Cardiac atrium fibroblast (primary cell): ENCODE results near the gene PIH1D1. TPM values are rescaled to one million over a fixed set of nuclear protein-coding genes. Genes with fewer than 3 reads are reported as not detected.

Experiments
- total RNA-seq: library from RNA; depleted of rRNA; stranded (reverse); fragments of >200 nt; gene quantifications from 2 replicates; pipeline ENCODE4 v1.2.3, GENCODE V29; 2015

PIH1D1 gene
- 71.0 and 89.9 TPM in 2 replicates for total RNA-seq

DNA sequence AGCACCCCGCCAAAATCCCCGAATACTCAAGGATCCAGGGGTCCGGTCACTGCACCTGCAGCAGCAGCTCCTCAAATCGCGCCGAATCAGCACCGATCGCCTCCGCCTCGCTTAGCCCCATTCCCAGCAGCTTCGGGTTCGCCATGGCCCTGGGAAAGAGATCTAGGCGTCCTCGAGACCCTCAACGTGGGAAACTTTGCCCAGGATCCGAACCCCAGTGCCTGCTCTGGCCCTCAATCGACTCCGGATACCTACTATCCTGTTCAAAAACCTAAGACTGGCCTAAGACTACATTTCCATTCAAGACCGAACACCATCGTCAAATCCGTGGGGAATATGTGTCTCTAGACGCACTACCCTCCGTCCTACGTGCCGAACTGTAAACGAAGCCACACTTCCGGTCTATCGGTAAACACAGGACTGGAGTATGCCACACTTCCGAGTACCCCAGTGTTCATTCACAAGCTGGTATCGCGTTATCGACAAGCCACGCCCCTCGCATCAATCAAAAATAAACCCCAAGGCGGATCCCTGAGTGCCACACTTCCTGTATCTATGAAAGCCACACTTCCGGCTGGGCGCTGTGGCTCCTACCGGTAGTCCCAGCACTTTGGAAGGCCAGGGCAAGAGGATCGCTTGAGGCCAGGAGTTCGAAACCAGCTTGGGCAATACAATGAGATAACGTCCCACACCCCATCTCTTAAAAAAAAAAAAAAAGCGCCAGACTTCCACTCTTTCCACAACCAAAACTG, at the start of gene PIH1D1:
Gene PIH1D1 (minus strand): TSS at position 385 of the 752 bp plus-strand sequence. CDS start 240 bp downstream, at position 145.

DNA sequence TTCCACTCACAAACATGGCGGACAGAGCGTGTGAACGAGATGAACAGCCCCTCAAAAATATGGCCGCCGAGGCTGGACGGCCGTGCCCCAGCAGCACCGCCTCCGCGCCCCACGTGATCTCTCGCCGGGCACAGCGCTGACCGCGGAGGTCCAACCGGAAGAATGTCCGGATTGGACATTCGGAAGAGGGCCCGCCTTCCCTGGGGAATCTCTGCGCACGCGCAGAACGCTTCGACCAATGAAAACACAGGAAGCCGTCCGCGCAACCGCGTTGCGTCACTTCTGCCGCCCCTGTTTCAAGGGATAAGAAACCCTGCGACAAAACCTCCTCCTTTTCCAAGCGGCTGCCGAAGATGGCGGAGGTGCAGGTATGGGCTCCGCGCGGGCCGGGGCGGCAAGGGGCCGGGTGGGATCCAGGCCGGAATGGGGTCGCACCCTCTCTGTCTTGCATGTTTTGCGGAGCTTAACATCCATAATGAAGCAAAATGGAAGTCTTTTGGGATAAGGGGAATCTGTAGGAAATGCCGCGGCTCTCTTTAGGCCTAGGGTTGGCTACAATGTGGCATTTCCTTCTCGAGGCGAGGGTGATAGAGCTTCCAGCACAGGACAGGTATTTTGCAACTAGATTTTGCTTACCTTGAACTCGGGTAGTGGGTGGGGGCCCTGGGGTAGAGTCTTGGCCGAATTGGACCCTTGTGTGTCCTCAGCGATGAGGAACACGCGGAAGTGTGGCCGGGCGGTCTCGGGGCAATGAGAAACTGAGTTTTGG, 35.8 kb upstream of the PIH1D1 start, which contains the start of gene RPL13A:
Gene RPL13A (plus strand): TSS at position 332 of the 769 bp plus-strand sequence. CDS start 22 bp downstream, at position 354.

DNA sequence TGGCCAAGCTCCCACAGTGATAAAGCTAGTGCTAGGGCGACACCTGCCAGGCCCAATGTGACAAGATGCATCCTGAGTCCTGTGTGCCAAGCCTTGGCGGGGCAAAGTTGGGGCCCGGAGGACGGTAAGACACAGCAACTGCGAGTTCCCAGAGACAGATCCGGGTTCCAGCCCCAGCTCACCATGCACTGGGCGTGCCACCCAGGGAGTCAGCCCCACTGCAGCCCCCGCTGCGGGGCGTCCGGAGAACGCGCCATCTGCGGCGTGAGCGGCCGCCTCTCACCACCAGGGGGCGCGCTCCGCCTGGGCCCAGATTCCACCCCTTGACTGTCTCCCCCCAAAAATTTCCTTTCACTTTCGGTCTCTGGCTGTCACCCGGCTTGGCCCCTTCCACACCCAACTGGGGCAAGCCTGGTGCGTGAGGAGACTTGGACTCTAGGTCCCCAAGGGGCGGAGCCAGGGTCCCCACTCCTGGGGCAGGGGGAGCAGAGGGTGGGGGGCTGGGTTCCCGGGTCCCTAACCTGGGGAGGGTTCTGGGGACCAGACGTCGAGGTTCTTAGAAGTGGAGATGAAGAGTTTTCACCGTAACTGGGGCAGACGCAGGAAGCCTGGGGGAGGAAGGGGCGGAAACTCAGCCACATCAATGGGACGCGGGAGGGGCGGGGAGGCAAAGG, 22.4 kb upstream of the PIH1D1 start, which contains the start of gene FLT3LG:
Gene FLT3LG (plus strand): TSS at position 348 of the 674 bp plus-strand sequence. CDS start 425 bp downstream, outside the sequence.

DNA sequence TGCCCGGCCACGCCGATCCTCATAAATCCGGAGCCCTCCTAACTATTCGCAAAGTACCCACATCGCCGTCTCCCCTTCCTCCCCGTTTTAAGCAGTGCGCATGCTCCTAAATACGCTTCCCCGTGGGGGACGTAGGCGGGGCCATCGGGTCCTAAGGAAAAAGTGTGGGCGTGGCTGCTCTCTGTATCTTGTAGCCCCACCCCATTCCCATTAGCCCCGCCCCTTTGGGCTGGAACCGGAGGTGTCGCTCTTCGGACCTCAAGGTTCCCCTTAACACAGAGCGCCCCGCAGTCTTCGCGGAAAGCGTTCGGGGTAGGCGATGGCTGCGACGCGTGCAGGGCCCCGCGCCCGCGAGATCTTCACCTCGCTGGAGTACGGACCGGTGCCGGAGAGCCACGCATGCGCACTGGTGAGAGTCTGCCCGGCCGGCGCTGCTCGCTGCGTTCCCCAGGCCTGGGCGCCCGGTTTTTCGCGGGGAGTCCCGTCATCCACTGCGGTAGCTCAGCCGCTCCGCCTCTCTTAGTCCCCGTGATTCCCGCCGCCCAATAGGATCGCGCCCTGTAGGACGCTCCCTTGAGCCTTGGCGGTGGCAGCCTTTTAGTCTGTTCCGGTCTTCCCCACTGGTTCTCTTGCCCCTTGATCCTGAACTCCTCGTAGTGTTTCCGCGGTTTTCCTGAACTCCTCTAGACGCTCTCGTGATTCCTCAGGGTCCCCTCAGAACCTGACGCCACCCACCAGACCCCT, 1.6 kb upstream of the PIH1D1 start, which contains the start of gene ALDH16A1:
Gene ALDH16A1 (plus strand): TSS at position 213 of the 744 bp plus-strand sequence. CDS start 107 bp downstream, at position 320.

DNA sequence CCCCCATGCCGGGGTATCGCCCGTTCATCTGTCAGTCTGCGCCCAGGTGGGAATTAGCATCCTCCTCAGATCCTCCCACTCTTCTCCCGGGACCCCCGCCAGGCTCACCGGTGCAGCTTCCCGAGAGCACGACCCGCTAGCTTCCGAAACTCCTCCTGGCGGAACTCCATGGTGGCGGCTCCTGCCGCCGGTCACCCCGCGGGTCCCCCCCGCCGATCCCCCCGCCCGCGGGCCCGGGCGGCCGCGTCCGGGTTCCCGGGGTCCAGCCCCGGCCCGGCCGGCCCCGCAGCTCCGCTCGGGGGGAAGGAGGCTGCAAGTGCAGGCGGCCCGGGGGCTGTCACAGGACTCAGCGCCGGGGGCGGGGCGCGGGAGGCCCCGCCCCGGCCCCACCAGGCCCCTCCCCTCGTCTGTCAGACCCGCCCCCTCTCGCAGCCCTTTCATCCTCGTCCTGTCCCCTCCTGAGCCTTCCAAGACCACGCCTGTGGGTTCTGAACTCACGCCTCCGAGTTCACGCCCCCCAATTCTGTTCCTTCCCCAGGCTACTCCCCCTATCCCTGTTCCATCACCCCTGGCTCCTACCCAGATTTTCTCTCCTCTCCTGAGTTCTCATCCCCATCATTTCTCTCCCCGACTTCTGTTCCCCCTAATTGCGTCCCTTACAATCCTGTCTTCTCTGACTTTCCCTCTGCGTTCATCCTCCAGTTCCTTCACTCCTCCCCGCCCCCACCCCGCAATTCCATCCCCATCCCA, 10.2 kb downstream of the PIH1D1 start, which contains the start of gene SLC17A7:
Gene SLC17A7 (minus strand): TSS at position 318 of the 750 bp plus-strand sequence. CDS start 148 bp downstream, at position 170.

DNA sequence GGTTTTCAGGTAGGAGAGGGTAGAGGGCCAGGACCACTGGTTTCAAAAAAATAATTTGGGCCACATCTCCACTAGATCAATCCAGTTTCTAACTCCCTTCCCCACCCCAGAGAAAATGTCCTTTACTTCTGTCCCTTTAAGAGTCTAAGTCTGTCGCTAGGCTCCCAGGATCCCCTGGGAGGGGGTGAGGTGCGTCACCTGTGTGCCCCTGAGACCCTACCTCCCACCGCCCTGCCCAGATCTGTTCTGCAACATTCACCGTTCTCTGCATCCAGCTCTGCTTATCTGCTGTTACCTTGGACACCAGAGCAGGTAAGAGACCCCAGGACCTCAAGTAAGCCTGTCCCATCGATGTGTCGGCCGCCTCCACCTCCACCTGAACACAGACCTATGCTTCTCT, 26.4 kb downstream of the PIH1D1 start, which contains the start of gene GFY:
Gene GFY (plus strand): TSS at position 211 of the 400 bp plus-strand sequence. CDS start 1,043 bp downstream, outside the sequence.

DNA sequence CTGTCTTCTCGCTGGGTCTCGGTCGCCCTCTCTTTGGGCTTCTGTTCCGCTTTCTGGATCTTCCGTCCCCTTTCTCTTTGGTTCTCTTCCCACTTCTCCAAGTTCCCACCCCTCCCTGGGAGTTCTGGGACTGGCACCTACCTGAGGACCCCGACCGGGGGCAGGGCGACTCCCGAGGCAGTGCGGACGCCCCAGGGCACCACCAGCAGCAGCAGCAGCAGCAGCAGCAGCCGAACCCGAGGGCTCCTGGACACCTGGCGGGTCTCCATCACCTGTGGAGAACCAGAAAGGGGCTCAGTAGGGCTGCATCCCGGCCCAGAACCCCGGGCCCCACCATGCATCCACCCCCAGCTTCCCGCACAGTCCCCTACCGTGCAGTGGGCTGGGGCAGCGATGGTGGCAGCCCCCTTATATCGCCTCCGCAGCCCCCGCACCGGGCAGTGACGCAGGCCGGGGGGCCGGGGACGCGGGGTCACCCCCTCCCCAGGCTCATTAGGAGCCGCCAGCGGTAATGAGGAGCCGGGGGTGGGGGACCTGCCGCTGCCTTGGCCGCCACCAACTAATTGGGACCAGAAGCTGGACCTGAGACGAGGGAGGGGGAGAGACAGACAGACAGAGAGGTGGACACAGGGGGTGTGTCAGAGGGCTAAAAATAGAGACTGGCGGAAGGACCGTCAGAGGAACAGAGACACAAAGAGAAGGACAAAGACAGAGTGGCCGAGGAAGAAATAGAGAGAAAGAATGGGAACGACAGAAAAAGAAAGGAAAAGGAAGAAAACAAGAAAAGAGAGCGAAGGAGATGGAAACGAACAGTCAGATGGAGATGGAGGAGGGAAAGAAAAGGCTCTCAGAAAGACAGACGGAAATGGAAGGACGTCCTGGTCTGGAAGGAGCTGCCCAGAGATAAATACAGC, 28.3 kb downstream of the PIH1D1 start, which contains the start of gene PTH2:
Gene PTH2 (minus strand): TSS at position 371 of the 914 bp plus-strand sequence. CDS start 102 bp downstream, at position 269.

Other genes starting within 250 kb of the PIH1D1 start
- 0.97 TPM in 1 of 2 replicates, not detected in the other for gene SLC6A16, start 126.6 kb downstream of the PIH1D1 start, total RNA-seq
- not detected in 2 replicates for gene CD37, start 116.4 kb downstream of the PIH1D1 start, total RNA-seq
- 27.6 and 32.1 TPM in 2 replicates for gene TEAD2, start 89.4 kb downstream of the PIH1D1 start, total RNA-seq
- 0.36 TPM in 1 of 2 replicates, not detected in the other for gene DKKL1, start 87.9 kb downstream of the PIH1D1 start, total RNA-seq
- gene KASH5, start 63.6 kb downstream of the PIH1D1 start, total RNA-seq: not detected in 2 replicates
- not detected in 2 replicates for gene PTH2, start 28.4 kb downstream of the PIH1D1 start, total RNA-seq
- not detected in 2 replicates for gene GFY, start 26.4 kb downstream of the PIH1D1 start, total RNA-seq
- gene SLC17A7, start 10.3 kb downstream of the PIH1D1 start, total RNA-seq: not detected in 2 replicates
- gene ALDH16A1, start 1.4 kb upstream of the PIH1D1 start, total RNA-seq: 31.1 and 48.8 TPM in 2 replicates
- gene FLT3LG, start 22.4 kb upstream of the PIH1D1 start, total RNA-seq: 3.2 and 5.0 TPM in 2 replicates
- 3,850 and 3,885 TPM in 2 replicates for gene RPL13A, start 35.8 kb upstream of the PIH1D1 start, total RNA-seq
- 4,588 and 4,689 TPM in 2 replicates for gene RPS11, start 44.6 kb upstream of the PIH1D1 start, total RNA-seq
- gene FCGRT, start 60.8 kb upstream of the PIH1D1 start, total RNA-seq: 130 and 246 TPM in 2 replicates
- 274 and 377 TPM in 2 replicates for gene RCN3, start 76.2 kb upstream of the PIH1D1 start, total RNA-seq
- 56.3 and 65.0 TPM in 2 replicates for gene NOSIP, start 128.7 kb upstream of the PIH1D1 start, total RNA-seq
- gene PRRG2, start 129.5 kb upstream of the PIH1D1 start, total RNA-seq: not detected in 2 replicates
- 4.4 and 5.2 TPM in 2 replicates for gene PRR12, start 139.4 kb upstream of the PIH1D1 start, total RNA-seq
- gene RRAS, start 188.3 kb upstream of the PIH1D1 start, total RNA-seq: 108 and 112 TPM in 2 replicates
- 21.1 and 25.8 TPM in 2 replicates for gene SCAF1, start 190.4 kb upstream of the PIH1D1 start, total RNA-seq
- gene IRF3, start 214.0 kb upstream of the PIH1D1 start, total RNA-seq: 52.7 and 69.3 TPM in 2 replicates
- 7.8 and 12.5 TPM in 2 replicates for gene BCL2L12, start 214.1 kb upstream of the PIH1D1 start, total RNA-seq
- 248 and 251 TPM in 2 replicates for gene PRMT1, start 225.5 kb upstream of the PIH1D1 start, total RNA-seq
- gene ADM5, start 237.8 kb upstream of the PIH1D1 start, total RNA-seq: 0.72 TPM in 1 of 2 replicates, not detected in the other
- 8.8 and 11.2 TPM in 2 replicates for gene CPT1C, start 239.3 kb upstream of the PIH1D1 start, total RNA-seq